ENCODE data around the gene TPX2. TPM values are rescaled to one million over a fixed set of nuclear protein-coding genes. Genes with fewer than 3 reads are reported as not detected.

The TPX2 gene
- total and polyA plus RNA-seq, 2 donors (not counting 3 experiments of a cell fraction or from before 2014, with no cell fraction given): 24.8 to 114 TPM

DNA sequence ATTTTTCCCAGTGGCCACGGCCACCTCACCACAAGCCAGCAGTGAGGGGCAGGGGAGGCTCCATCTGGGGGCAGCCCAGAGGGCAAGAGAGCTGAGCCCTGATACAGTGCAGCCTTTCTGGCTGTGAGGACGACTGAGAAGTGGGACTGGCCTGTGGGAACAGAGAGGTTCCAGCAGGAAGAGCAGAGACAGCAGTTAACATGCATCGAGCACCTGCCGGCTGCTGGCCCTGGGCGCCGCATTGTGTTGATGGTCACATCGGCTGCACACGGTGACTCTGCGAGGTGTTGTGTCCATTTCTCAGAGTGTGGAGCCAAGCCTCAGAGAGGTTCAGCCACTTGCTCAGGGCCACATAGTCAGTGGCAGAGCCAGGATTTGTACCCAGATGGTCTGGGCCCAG lies 96.5 kb downstream of the TPX2 start:
- Histone ChIP-seq H3K9me1 (replicated peaks; ENCODE audit: control insufficient read depth, extremely low read depth, insufficient read depth, low read length) (no peaks in the 10 kb centered on the region), H3K36me3 (ENCODE audit: control insufficient read depth in 2 of 2, extremely low read depth in 1 of 2, insufficient read depth in 2 of 2, low read length in 2 of 2) (no peaks in the 10 kb centered on the region), H3K79me2 (ENCODE audit: control insufficient read depth, insufficient read depth, low read length) (no peaks in the 10 kb centered on the region), H3K27ac (ENCODE audit: insufficient read depth, low read depth, low read length) (no peak overlapping the region), H4K20me1 (replicated peaks; ENCODE audit: control insufficient read depth, extremely low read depth, insufficient read depth, low read length) (no peaks in the 10 kb centered on the region), H3K4me3 (replicated peaks in 1 of 3; ENCODE audit: insufficient read depth in 1 of 3, low read depth in 1 of 3, low read length in 3 of 3) (no peak overlapping the region), H3K9ac (replicated peaks; ENCODE audit: extremely low read depth, insufficient read depth, low read length) (no peak overlapping the region), H3K4me2 (ENCODE audit: insufficient read depth, low read length) (no peak overlapping the region), H3K27me3 (ENCODE audit: control insufficient read depth in 2 of 2, insufficient read depth in 2 of 2, low read length in 2 of 2) (no peaks in the 10 kb centered on the region), H2AFZ (ENCODE audit: low read depth, low read length) (no peak overlapping the region), H3K9me3 (replicated peaks; ENCODE audit: control insufficient read depth, insufficient read depth, low read length) (no peaks in the 10 kb centered on the region), H3K4me1 (ENCODE audit: control insufficient read depth, extremely low read depth, insufficient read depth, low read length) (peaks cover 33% of the 10 kb centered on the region)
- no TSS peak for BruUV-seq (replicated peaks)
- DNase-seq (ENCODE audit: low read depth, low spot score) (no peak), FAIRE-seq (no peak)
- ChIA-PET POLR2A (no interaction called here), CTCF (interaction anchor here (7.6 to 25.3 kb wide), 2 partner anchors 12 to 15 kb away, joined by 82 to 619 read pairs; partner anchors contain the start of gene FOXS1)
- intact Hi-C loops (cut with micrococcal nuclease): no loop called here
- dilution Hi-C loops (cut with MboI; ENCODE audit: extremely low pct_ligation_motif_present, low sequenced_read_pairs): no loop called here
- TF ChIP-seq GATA2 (IDR thresholded peaks at IDR 0.05; ENCODE audit: insufficient read depth, insufficient read length, low read depth, low read length) (no peak), MYC (IDR thresholded peaks at IDR 0.05; ENCODE audit: low read depth, low read length) (no peak), JUN (IDR thresholded peaks at IDR 0.05; ENCODE audit: borderline replicate concordance, insufficient read depth, insufficient read length, low read depth) (no peak), EZH2 (IDR thresholded peaks at IDR 0.05; ENCODE audit: borderline replicate concordance, low read depth, low read length, severe bottlenecking) (no peak), FOS (IDR thresholded peaks at IDR 0.05; ENCODE audit: borderline replicate concordance, insufficient read depth, low read length) (no peak), POLR2AphosphoS5 (IDR thresholded peaks at IDR 0.05; ENCODE audit: insufficient read depth, low read depth, low read length) (no peak), POLR2A (IDR thresholded peaks at IDR 0.05; ENCODE audit: low read depth, low read length) (no peak)
- TF ChIP-seq, protein P1, sequence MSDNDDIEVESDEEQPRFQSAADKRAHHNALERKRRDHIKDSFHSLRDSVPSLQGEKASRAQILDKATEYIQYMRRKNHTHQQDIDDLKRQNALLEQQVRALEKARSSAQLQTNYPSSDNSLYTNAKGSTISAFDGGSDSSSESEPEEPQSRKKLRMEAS (IDR thresholded peaks at IDR 0.05; ENCODE audit: insufficient read depth, insufficient read length): no peak
- TF ChIP-seq, protein P2, sequence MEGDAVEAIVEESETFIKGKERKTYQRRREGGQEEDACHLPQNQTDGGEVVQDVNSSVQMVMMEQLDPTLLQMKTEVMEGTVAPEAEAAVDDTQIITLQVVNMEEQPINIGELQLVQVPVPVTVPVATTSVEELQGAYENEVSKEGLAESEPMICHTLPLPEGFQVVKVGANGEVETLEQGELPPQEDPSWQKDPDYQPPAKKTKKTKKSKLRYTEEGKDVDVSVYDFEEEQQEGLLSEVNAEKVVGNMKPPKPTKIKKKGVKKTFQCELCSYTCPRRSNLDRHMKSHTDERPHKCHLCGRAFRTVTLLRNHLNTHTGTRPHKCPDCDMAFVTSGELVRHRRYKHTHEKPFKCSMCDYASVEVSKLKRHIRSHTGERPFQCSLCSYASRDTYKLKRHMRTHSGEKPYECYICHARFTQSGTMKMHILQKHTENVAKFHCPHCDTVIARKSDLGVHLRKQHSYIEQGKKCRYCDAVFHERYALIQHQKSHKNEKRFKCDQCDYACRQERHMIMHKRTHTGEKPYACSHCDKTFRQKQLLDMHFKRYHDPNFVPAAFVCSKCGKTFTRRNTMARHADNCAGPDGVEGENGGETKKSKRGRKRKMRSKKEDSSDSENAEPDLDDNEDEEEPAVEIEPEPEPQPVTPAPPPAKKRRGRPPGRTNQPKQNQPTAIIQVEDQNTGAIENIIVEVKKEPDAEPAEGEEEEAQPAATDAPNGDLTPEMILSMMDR (IDR thresholded peaks at IDR 0.05; ENCODE audit: extremely low read depth in 1 of 2, insufficient read depth in 1 of 2, low read depth in 1 of 2, low read length in 2 of 2): no peak

All from endothelial cell of umbilical vein (primary cell).